Liver (tissue), 9 donors: ENCODE measurements around the gene PPP1R14D. TPM values are rescaled to one million over a fixed set of nuclear protein-coding genes. Genes with fewer than 3 reads are reported as not detected.

Source experiments
- DNase-seq: peaks from one replicate; pipeline ENCODE4 v3.0.0-alpha.2; 2017; ENCODE audit warnings: low spot score
- H3K27ac ChIP-seq, 2 donors: one replicate each; pipeline ENCODE4 v1.7.0; 2013; ENCODE audit warnings: inconsistent platforms in 2 of 2, low read length in 2 of 2, control low read depth in 1 of 2, low read depth in 1 of 2, mild to moderate bottlenecking in 1 of 2
- H3K27me3 ChIP-seq, 4 donors: one replicate each; pipeline versions ENCODE4 v1.6.1 to v1.7.0; 2013; ENCODE audit warnings: low read length in 3 of 4, inconsistent platforms in 1 of 4, mild to moderate bottlenecking in 1 of 4, moderate library complexity in 1 of 4; ENCODE audit not compliant: control insufficient read depth in 4 of 4, insufficient read depth in 4 of 4
- H3K36me3 ChIP-seq, 4 donors: one replicate each; pipeline versions ENCODE4 v1.6.1 to v1.7.0; 2013; ENCODE audit warnings: low read length in 3 of 4, mild to moderate bottlenecking in 3 of 4, low read depth in 1 of 4, moderate library complexity in 1 of 4; ENCODE audit not compliant: control insufficient read depth in 4 of 4, insufficient read depth in 3 of 4
- H3K4me1 ChIP-seq, 4 donors: one replicate each; pipeline versions ENCODE4 v1.6.1 to v1.7.0; 2013; ENCODE audit warnings: low read length in 3 of 4, mild to moderate bottlenecking in 3 of 4, moderate library complexity in 1 of 4; ENCODE audit not compliant: control insufficient read depth in 4 of 4, insufficient read depth in 4 of 4
- H3K4me3 ChIP-seq, 3 donors: one replicate each; pipeline versions ENCODE4 v1.6.1 to v1.7.0; 2013; ENCODE audit warnings: low read length in 3 of 3, control low read depth in 1 of 3, low read depth in 1 of 3, mild to moderate bottlenecking in 1 of 3
- H3K9ac ChIP-seq, 2 donors: one replicate each; pipeline ENCODE4 v1.7.0; 2013; ENCODE audit warnings: low read length in 2 of 2, mild to moderate bottlenecking in 2 of 2, moderate library complexity in 2 of 2, control low read depth in 1 of 2, low read depth in 1 of 2
- H3K9me3 ChIP-seq, 4 donors: one replicate each; pipeline versions ENCODE4 v1.6.1 to v1.7.0; 2013; ENCODE audit warnings: low read length in 3 of 4; ENCODE audit not compliant: control insufficient read depth in 4 of 4
- ATF3 ChIP-seq: IDR thresholded peaks from 2 replicates; pipeline ENCODE4 v1.6.1; 2016; ENCODE audit warnings: antibody characterized with exemption
- CTCF ChIP-seq: fragments of 150-350 bp; IDR thresholded peaks from 2 replicates; pipeline ENCODE4 v1.5.1; 2017; ENCODE audit warnings: improper control_type of control experiment, low read depth, low read length; ENCODE audit not compliant: missing input control
- EGR1 ChIP-seq, 2 donors: IDR thresholded peaks; 2 replicates each; pipeline ENCODE4 v1.6.1; 2016 to 2018; ENCODE audit warnings: antibody characterized with exemption in 2 of 2, low read depth in 2 of 2
- FOXA1 ChIP-seq: IDR thresholded peaks from 2 replicates; pipeline ENCODE4 v1.6.1; 2016; ENCODE audit warnings: antibody characterized with exemption
- FOXA2 ChIP-seq: IDR thresholded peaks from 2 replicates; pipeline ENCODE4 v1.6.1; 2016; ENCODE audit warnings: antibody characterized with exemption
- GABPA ChIP-seq, 2 donors: IDR thresholded peaks in 1 of 2; conservative IDR thresholded peaks in 1 of 2; 2 replicates each; pipeline ENCODE4 v1.6.1; 2016; ENCODE audit warnings: antibody characterized with exemption in 2 of 2, mild to moderate bottlenecking in 1 of 2, moderate library complexity in 1 of 2
- HNF4A ChIP-seq, 2 donors: conservative IDR thresholded peaks; 2 replicates each; pipeline ENCODE4 v1.6.1; 2016; ENCODE audit warnings: antibody characterized with exemption in 2 of 2, mild to moderate bottlenecking in 2 of 2
- HNF4G ChIP-seq: IDR thresholded peaks from 2 replicates; pipeline ENCODE4 v1.6.1; 2016; ENCODE audit warnings: antibody characterized with exemption
- JUND ChIP-seq, 2 donors: IDR thresholded peaks; 2 replicates each; pipeline ENCODE4 v1.6.1; 2016; ENCODE audit warnings: antibody characterized with exemption in 2 of 2
- MAX ChIP-seq: IDR thresholded peaks from 2 replicates; pipeline ENCODE4 v1.6.1; 2016; ENCODE audit warnings: antibody characterized with exemption
- NR2F2 ChIP-seq: IDR thresholded peaks from 2 replicates; pipeline ENCODE4 v1.6.1; 2016; ENCODE audit warnings: antibody characterized with exemption
- RAD21 ChIP-seq, 2 donors: IDR thresholded peaks; 2 replicates each; pipeline ENCODE4 v1.6.1; 2016; ENCODE audit warnings: antibody characterized with exemption in 2 of 2, mild to moderate bottlenecking in 2 of 2
- REST ChIP-seq: IDR thresholded peaks from 2 replicates; pipeline ENCODE4 v1.6.1; 2016; ENCODE audit warnings: antibody characterized with exemption, mild to moderate bottlenecking
- RXRA ChIP-seq, 2 donors: IDR thresholded peaks; 2 replicates each; pipeline ENCODE4 v1.6.1; 2017 to 2018; ENCODE audit warnings: antibody characterized with exemption in 2 of 2, mild to moderate bottlenecking in 1 of 2
- SP1 ChIP-seq: IDR thresholded peaks from 2 replicates; pipeline ENCODE4 v1.6.1; 2018; ENCODE audit warnings: antibody characterized with exemption, mild to moderate bottlenecking
- TAF1 ChIP-seq: conservative IDR thresholded peaks from 2 replicates; pipeline ENCODE4 v1.6.1; 2016; ENCODE audit warnings: antibody characterized with exemption, mild to moderate bottlenecking
- YY1 ChIP-seq: IDR thresholded peaks from 2 replicates; pipeline ENCODE4 v1.6.1; 2016; ENCODE audit warnings: antibody characterized with exemption, mild to moderate bottlenecking
- ZBTB33 ChIP-seq: IDR thresholded peaks from 2 replicates; pipeline ENCODE4 v1.6.1; 2016; ENCODE audit warnings: antibody characterized with exemption
- WGBS: extraction: QIAGEN DNeasy Blood & Tissue Kit; methylation state at CpG from one replicate; pipeline ENCODE4 v1.1.7; 2013; 5-methylcytosine and 5-hydroxymethylcytosine counted together
- polyA plus RNA-seq, 2 donors: library from polyadenylated mRNA; stranded (reverse) in 1 of 2; unstranded in 1 of 2; fragments of 200-250 nt in 1 of 2; fragments of >200 nt in 1 of 2; fragmentation: Nextera tagmentation in 1 of 2; extraction: Ambion mirVana in 1 of 2; gene quantifications; one replicate each; pipeline versions ENCODE4 v1.2.1 to v1.2.3, GENCODE V29; 2013 to 2015
- total RNA-seq, 2 donors: library from RNA; depleted of rRNA; stranded (reverse); fragments of >200 nt; gene quantifications; one replicate each; pipeline ENCODE4 v1.2.3, GENCODE V29; 2014
- donor health status: healthy.
- donor health status: healthy.
- donor health status: healthy.
- donor health status: healthy.
- donor health status: healthy.

PPP1R14D gene
- total and polyA plus RNA-seq, 4 donors: not detected

- TF ChIP-seq MAX: no peak
- TF ChIP-seq YY1: no peak
- TF ChIP-seq SP1: no peak
- TF ChIP-seq ATF3: no peak
- TF ChIP-seq FOXA1: no peak
- no peak for TF ChIP-seq CTCF
- no peak for TF ChIP-seq GABPA (IDR thresholded peaks at IDR 0.05 in 1 of 2, conservative IDR thresholded peaks at IDR 0.05 in 1 of 2)
- no peak for TF ChIP-seq REST
- TF ChIP-seq NR2F2: no peak
- TF ChIP-seq RXRA (IDR thresholded peaks at IDR 0.05): no peak
- no peak for TF ChIP-seq TAF1
- TF ChIP-seq FOXA2: no peak
- no peak for TF ChIP-seq ZBTB33
- TF ChIP-seq JUND (IDR thresholded peaks at IDR 0.05): no peak
- TF ChIP-seq RAD21 (IDR thresholded peaks at IDR 0.05): no peak
- no peak for TF ChIP-seq HNF4A (conservative IDR thresholded peaks at IDR 0.05)
- TF ChIP-seq EGR1 (IDR thresholded peaks at IDR 0.05; ENCODE audit: low read depth in 2 of 2): no peak
- no peak for TF ChIP-seq HNF4G
- no peak for DNase-seq
- Histone ChIP-seq H3K36me3 (no peaks in the 10 kb centered on the region), H3K9me3 (no peaks in the 10 kb centered on the region), H3K4me3 (no peak overlapping the region), H3K9ac (no peak overlapping the region), H3K4me1 (peaks cover 2 to 13% (median 7%) of the 10 kb centered on the region in 4 donors), H3K27ac (no peak overlapping the region), H3K27me3 (peaks cover 0 to 3% (median 0%) of the 10 kb centered on the region in 4 donors)
- 93% methylated on average over 6 of the region's 6 CpGs for WGBS
Measured at GRCh38 chr15:40875991-40876730, 47.7 kb upstream of the PPP1R14D start.
